Non-pigmented ciliary epithelial cell (primary cell): ENCODE results near the gene RWDD1.

Source experiments
- DNase-seq: peaks from one replicate; pipeline ENCODE4 v3.0.0-alpha.2; 2010; ENCODE audit warnings: low read depth

The RWDD1 gene

GRCh38 chr6:116611056-116611455 is 39.8 kb downstream of the RWDD1 start:
- DNase-seq, result no peak

- DNase-seq, result peak; percentile 88
Measured at GRCh38 chr6:116615937-116616736, 44.8 kb downstream of the RWDD1 start, which contains the start of gene RSPH4A. Gene RSPH4A (plus strand): TSS chr6:116616479. CDS start chr6:116616624, 145 bp downstream.

DNA sequence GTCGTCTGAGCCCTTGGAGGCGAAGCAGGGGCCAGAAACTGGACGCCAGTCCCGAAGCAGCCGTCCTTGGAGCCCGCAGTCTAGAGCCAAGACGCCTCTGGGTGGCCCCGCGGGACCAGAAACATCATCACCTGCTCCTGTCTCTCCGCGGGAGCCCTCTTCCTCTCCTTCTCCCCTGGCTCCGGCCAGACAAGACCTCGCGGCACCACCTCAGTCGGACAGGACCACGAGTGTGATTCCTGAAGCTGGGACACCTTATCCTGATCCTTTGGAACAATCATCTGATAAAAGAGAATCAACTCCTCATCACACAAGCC is 45.4 kb downstream of the RWDD1 start:
- no peak for DNase-seq

- no peak for DNase-seq
Measured at GRCh38 chr6:116624036-116624805, 52.9 kb downstream of the RWDD1 start.

DNA sequence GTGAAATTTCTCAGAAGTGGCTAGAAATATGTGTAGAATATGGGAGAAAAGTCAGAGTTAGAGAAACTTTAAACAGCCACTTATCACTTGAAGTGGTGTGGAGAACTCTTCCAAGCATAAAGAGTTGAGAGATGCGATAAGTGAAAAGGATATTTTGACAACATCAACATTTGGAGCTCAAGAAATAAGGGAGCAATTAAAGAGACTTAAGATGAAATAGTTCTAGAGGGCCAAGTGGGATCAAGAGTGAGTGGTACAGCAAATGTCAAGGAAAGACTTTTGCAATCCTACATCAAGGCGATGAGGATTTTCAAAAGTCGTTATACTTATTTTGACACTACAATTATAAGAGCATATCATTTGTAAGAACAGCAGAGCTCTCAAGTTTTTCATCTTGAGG is 54.6 kb downstream of the RWDD1 start:
- no peak for DNase-seq

DNA sequence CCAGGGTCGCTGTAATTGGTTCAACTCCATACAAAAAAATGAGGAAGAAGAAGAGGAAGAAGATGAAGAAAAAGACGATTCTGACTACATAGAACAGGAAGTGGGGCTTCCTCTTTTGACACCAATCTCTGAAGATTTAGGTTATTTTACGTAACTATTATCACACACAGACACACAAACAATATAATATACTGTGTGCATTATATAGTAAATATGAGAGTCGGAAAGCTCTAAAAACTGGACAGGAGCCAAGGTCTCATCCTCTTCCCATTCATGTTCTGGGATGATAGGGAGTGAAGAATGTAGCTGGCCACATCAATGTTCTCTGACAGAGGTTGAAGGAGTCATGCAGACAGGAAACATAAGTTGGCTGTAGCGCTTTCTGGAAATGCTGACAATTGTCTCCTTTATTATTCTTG is 58.3 kb downstream of the RWDD1 start:
- DNase-seq, result no peak

DNA sequence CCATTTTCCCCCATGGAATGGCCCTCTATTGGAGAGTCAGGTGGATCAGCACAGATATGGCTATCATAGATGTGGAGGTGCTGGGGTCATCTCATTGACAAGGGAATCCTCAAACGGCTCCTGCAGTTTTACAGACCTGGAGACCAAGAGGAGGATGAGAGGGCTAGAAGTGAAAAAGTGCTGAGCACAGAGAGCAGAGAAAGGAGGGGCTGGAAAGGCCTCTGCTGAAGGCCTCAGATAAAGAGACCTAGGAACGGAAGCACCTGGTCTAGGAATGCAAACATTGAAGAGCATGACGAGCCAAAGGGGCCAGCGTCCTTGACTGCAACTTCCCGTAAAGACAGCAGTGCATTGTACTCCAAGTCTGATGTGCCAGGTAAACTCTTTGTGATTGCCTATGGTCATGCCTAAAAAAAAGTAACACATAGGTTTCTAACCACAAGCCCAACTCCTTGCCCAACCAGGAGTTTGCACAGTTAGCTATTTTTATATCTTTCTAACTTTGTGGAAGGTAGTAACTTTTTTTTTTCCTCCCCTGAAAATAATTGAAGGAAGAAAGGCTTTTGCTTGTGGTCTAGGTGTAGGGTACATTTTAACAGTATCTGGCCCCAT is 60.2 kb downstream of the RWDD1 start:
- no peak for DNase-seq

- DNase-seq, result no peak
Measured at GRCh38 chr6:116633685-116634084, 62.4 kb downstream of the RWDD1 start.
